Mesenchymal stem cell (in vitro differentiated cells and primary cell): ENCODE measurements around the gene TWIST1.

Experiments used
- DNase-seq: peaks from one replicate; pipeline ENCODE4 v3.0.0-alpha.2; 2013
- H2AFZ ChIP-seq: one replicate; pipeline ENCODE4 v1.6.1; 2013; ENCODE audit warnings: low read depth, mild to moderate bottlenecking, control low read depth, inconsistent platforms, low read length, moderate library complexity
- H2AK5ac ChIP-seq: 2 replicates; pipeline ENCODE4 v1.6.1; 2013; ENCODE audit warnings: low read length, moderate library complexity, mild to moderate bottlenecking, inconsistent platforms; ENCODE audit not compliant: severe bottlenecking
- H2BK120ac ChIP-seq: one replicate; pipeline ENCODE4 v1.6.1; 2013; ENCODE audit warnings: low read depth, mild to moderate bottlenecking, inconsistent platforms, low read length, moderate library complexity
- H2BK12ac ChIP-seq, 2 experiments: one replicate each; pipeline ENCODE4 v1.6.1; 2013; ENCODE audit warnings: inconsistent platforms in 2 of 2, low read length in 2 of 2, mild to moderate bottlenecking in 2 of 2, moderate library complexity in 2 of 2, control low read depth in 1 of 2
- H2BK15ac ChIP-seq: one replicate; pipeline ENCODE4 v1.6.1; 2013; ENCODE audit warnings: mild to moderate bottlenecking, low read depth, inconsistent platforms; ENCODE audit not compliant: poor library complexity, severe bottlenecking
- H2BK5ac ChIP-seq: 2 replicates; pipeline ENCODE4 v1.6.1; 2013; ENCODE audit warnings: low read depth, mild to moderate bottlenecking, low read length, control low read depth, inconsistent platforms; ENCODE audit not compliant: poor library complexity, severe bottlenecking
- H3K14ac ChIP-seq, 2 experiments: one replicate each; pipeline ENCODE4 v1.6.1; 2013; ENCODE audit warnings: inconsistent platforms in 2 of 2, low read length in 2 of 2, control low read depth in 1 of 2, mild to moderate bottlenecking in 1 of 2, moderate library complexity in 1 of 2
- H3K18ac ChIP-seq, 2 experiments: one replicate each; pipeline ENCODE4 v1.6.1; 2013; ENCODE audit warnings: inconsistent platforms in 2 of 2, low read length in 2 of 2, control low read depth in 1 of 2, low read depth in 1 of 2, mild to moderate bottlenecking in 1 of 2
- H3K23ac ChIP-seq, 2 experiments: one replicate each; pipeline ENCODE4 v1.6.1; 2013; ENCODE audit warnings: inconsistent platforms in 2 of 2, low read length in 2 of 2, mild to moderate bottlenecking in 2 of 2, moderate library complexity in 2 of 2, control low read depth in 1 of 2
- H3K27ac ChIP-seq: 2 replicates; pipeline ENCODE4 v1.5.1; 2013; ENCODE audit warnings: mild to moderate bottlenecking, moderate library complexity, low read length, control low read depth, inconsistent platforms; ENCODE audit not compliant: poor library complexity, severe bottlenecking
- H3K27me3 ChIP-seq, 2 experiments: 2 replicates each; pipeline versions ENCODE4 v1.6.1 to v1.7.0; 2013; ENCODE audit warnings: low read length in 2 of 2, mild to moderate bottlenecking in 2 of 2, moderate library complexity in 2 of 2, control low read depth in 1 of 2, inconsistent platforms in 1 of 2; ENCODE audit not compliant: control insufficient read depth in 1 of 2, insufficient read depth in 1 of 2
- H3K36me3 ChIP-seq, 2 experiments: 2 replicates each; pipeline versions ENCODE4 v1.6.1 to v1.7.0; 2013; ENCODE audit warnings: low read length in 2 of 2, control low read depth in 1 of 2, inconsistent platforms in 1 of 2, low read depth in 1 of 2, mild to moderate bottlenecking in 1 of 2; ENCODE audit not compliant: insufficient read depth in 2 of 2, control insufficient read depth in 1 of 2
- H3K4ac ChIP-seq, 2 experiments: one replicate each; pipeline ENCODE4 v1.6.1; 2013; ENCODE audit warnings: inconsistent platforms in 2 of 2, low read length in 2 of 2, mild to moderate bottlenecking in 2 of 2, moderate library complexity in 2 of 2, control low read depth in 1 of 2, low read depth in 1 of 2
- H3K4me1 ChIP-seq: 2 replicates; pipeline ENCODE4 v1.6.1; 2013; ENCODE audit warnings: low read depth, low read length, control low read depth; ENCODE audit not compliant: control insufficient read depth, insufficient read depth
- H3K4me2 ChIP-seq: 2 replicates; pipeline ENCODE4 v1.6.1; 2013; ENCODE audit warnings: low read length, mild to moderate bottlenecking, inconsistent platforms; ENCODE audit not compliant: poor library complexity, severe bottlenecking
- H3K4me3 ChIP-seq, 2 experiments: 2 replicates each; pipeline versions ENCODE4 v1.5.1 to v1.7.0; 2013; ENCODE audit warnings: low read length in 2 of 2, mild to moderate bottlenecking in 2 of 2, control low read depth in 1 of 2, low read depth in 1 of 2; ENCODE audit not compliant: insufficient read depth in 1 of 2
- H3K79me1 ChIP-seq: replicated peaks from 2 replicates; pipeline ENCODE4 v1.6.1; 2013; ENCODE audit warnings: mild to moderate bottlenecking, control low read depth, low read length, inconsistent platforms; ENCODE audit not compliant: poor library complexity, severe bottlenecking
- H3K9ac ChIP-seq: 2 replicates; pipeline ENCODE4 v1.7.0; 2013; ENCODE audit warnings: mild to moderate bottlenecking, low read length, moderate library complexity
- H3K9me3 ChIP-seq: 2 replicates; pipeline ENCODE4 v1.7.0; 2013; ENCODE audit warnings: mild to moderate bottlenecking, low read length; ENCODE audit not compliant: control insufficient read depth
- H4K8ac ChIP-seq: one replicate; pipeline ENCODE4 v1.6.1; 2013; ENCODE audit warnings: inconsistent platforms, mild to moderate bottlenecking, low read length, moderate library complexity
- H4K91ac ChIP-seq: one replicate; pipeline ENCODE4 v1.6.1; 2013; ENCODE audit warnings: mild to moderate bottlenecking, low read length, inconsistent platforms
- WGBS: methylation state at CpG from one replicate; pipeline ENCODE4 v1.1.7; 2013; ENCODE audit warnings: mixed read lengths; 5-methylcytosine and 5-hydroxymethylcytosine counted together

Gene TWIST1

GRCh38 chr7:19107081-19107355 is 10.4 kb downstream of the TWIST1 start:
- H2BK12ac ChIP-seq: no peak overlapping the region
- peaks cover 10% of the 10 kb centered on the region for H3K79me1 ChIP-seq
- H3K9me3 ChIP-seq: no peaks in the 10 kb centered on the region
- peak overlapping the region; percentile 55 to 83 for H3K4me3 ChIP-seq
- no peaks in the 10 kb centered on the region for H3K36me3 ChIP-seq
- no peak overlapping the region for H3K18ac ChIP-seq
- DNase-seq: no peak
- H2BK15ac ChIP-seq: no peak overlapping the region
- peak overlapping the region; percentile 99 for H3K9ac ChIP-seq
- no peak overlapping the region for H4K8ac ChIP-seq
- H2BK5ac ChIP-seq: no peak overlapping the region
- no peak overlapping the region for H2BK120ac ChIP-seq
- no peak overlapping the region for H3K4ac ChIP-seq
- H2AFZ ChIP-seq: no peak overlapping the region
- no peak overlapping the region for H3K23ac ChIP-seq
- H3K4me2 ChIP-seq: peak overlapping the region; percentile 100
- no peak overlapping the region for H2AK5ac ChIP-seq
- peaks cover 14% of the 10 kb centered on the region for H3K4me1 ChIP-seq
- H4K91ac ChIP-seq: no peak overlapping the region
- no peaks in the 10 kb centered on the region for H3K27me3 ChIP-seq
- WGBS: 0% methylated on average over 6 of the region's 6 CpGs
- peak overlapping the region; percentile 61 for H3K27ac ChIP-seq
- H3K14ac ChIP-seq: no peak overlapping the region

- Histone ChIP-seq H4K91ac (peak overlapping the region; percentile 7), H3K4me1 (peaks cover 14% of the 10 kb centered on the region), H3K27ac (no peak overlapping the region), H3K79me1 (peaks cover 8% of the 10 kb centered on the region), H3K4me3 (peak overlapping the region; percentile 57 to 83), H3K27me3 (no peaks in the 10 kb centered on the region), H2BK12ac (peak overlapping the region in 1 of 2 experiments; percentile 73), H3K18ac (peak overlapping the region; percentile 19 to 44), H3K36me3 (no peaks in the 10 kb centered on the region), H3K9me3 (no peaks in the 10 kb centered on the region), H3K4me2 (peak overlapping the region; percentile 100), H3K23ac (no peak overlapping the region), H3K14ac (peak overlapping the region in 1 of 2 experiments; percentile 26), H2AFZ (no peak overlapping the region), H2AK5ac (no peak overlapping the region), H4K8ac (peak overlapping the region; percentile 49), H2BK120ac (no peak overlapping the region), H3K9ac (peak overlapping the region; percentile 99), H2BK5ac (no peak overlapping the region), H2BK15ac (no peak overlapping the region), H3K4ac (peak overlapping the region in 1 of 2 experiments; percentile 73)
- WGBS: 2% methylated on average over 49 of the region's 49 CpGs
- DNase-seq: peak; percentile 17
These were observed 11.0 kb downstream of the TWIST1 start for GRCh38 chr7:19106241-19107080.

- Histone ChIP-seq H3K23ac (no peak overlapping the region), H4K8ac (no peak overlapping the region), H3K4me3 (peak overlapping the region in 1 of 2 experiments; percentile 83), H3K4me2 (no peak overlapping the region), H3K79me1 (peaks cover 6% of the 10 kb centered on the region), H3K4me1 (peaks cover 12% of the 10 kb centered on the region), H4K91ac (no peak overlapping the region), H3K36me3 (no peaks in the 10 kb centered on the region), H3K27ac (no peak overlapping the region), H3K9ac (peak overlapping the region; percentile 99), H2BK5ac (no peak overlapping the region), H2AK5ac (no peak overlapping the region), H3K18ac (no peak overlapping the region), H3K14ac (no peak overlapping the region), H2BK15ac (no peak overlapping the region), H2BK12ac (no peak overlapping the region), H3K9me3 (no peaks in the 10 kb centered on the region), H2AFZ (no peak overlapping the region), H3K27me3 (no peaks in the 10 kb centered on the region), H3K4ac (no peak overlapping the region), H2BK120ac (no peak overlapping the region)
- WGBS: 44% methylated on average over 3 of the region's 4 CpGs
- no peak for DNase-seq
These were observed 11.9 kb downstream of the TWIST1 start for GRCh38 chr7:19105546-19105945.

- Histone ChIP-seq H2BK120ac (no peak overlapping the region), H2AFZ (no peak overlapping the region), H3K9me3 (no peaks in the 10 kb centered on the region), H3K79me1 (peaks cover 3% of the 10 kb centered on the region), H2BK5ac (no peak overlapping the region), H3K14ac (no peak overlapping the region), H2BK12ac (no peak overlapping the region), H3K23ac (no peak overlapping the region), H2AK5ac (no peak overlapping the region), H4K8ac (no peak overlapping the region), H3K4me2 (no peak overlapping the region), H3K4ac (no peak overlapping the region), H3K27ac (no peak overlapping the region), H3K4me3 (peak overlapping the region in 1 of 2 experiments; percentile 83), H3K4me1 (peaks cover 12% of the 10 kb centered on the region), H3K9ac (peak overlapping the region; percentile 99), H3K27me3 (no peaks in the 10 kb centered on the region), H4K91ac (no peak overlapping the region), H3K36me3 (no peaks in the 10 kb centered on the region), H3K18ac (no peak overlapping the region), H2BK15ac (no peak overlapping the region)
- DNase-seq: no peak
- WGBS: 95% methylated on average over 4 of the region's 4 CpGs
These were observed 12.6 kb downstream of the TWIST1 start for GRCh38 chr7:19104811-19105210.
